ENCODE measurements around the gene LRRFIP1. TPM values are rescaled to one million over a fixed set of nuclear protein-coding genes. Genes with fewer than 3 reads are reported as not detected.

LRRFIP1 gene
- polyA plus RNA-seq, 1 donor from 2014 or later = 96.3 TPM

DNA sequence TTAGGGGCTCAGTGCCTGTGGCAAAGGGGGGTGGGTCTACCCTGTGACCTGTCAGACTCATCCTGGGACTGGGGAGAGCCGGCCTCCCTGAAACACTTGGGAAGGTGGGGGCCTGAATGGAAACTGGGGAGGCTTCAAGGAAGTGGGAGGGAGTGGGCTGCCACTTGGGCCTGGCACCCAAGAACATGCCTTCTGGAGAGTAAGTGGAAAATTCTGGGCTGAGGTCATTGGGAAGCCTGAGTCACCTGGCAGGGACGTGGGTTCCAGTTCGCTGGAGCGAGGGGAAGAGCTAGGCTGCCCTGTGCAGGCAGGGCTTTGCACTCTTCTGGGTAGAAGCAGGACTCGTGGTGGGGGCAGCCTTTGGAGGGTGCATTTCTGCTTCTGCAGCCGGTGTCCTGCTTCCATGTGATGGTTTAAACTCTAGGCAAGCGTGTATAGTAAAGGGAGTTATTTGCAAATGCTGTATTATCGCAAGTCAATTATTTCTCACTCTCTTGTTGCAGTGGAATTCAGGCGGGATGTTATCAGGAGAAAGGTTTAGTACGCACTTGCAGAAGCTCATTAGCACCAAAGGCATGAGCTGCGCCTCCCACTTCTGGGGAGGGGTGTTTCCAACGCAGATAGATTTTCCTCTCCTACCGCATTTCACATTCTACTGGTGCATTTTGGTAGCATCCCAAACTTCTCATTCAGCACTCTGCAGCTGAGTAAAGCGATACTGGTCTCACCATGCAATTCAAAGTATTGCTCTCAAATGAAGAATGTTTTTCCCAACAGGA is 3.8 kb downstream of the LRRFIP1 start:
- Histone ChIP-seq H3K9me2 (ENCODE audit: insufficient read depth, low read length) (no peaks in the 10 kb centered on the region), H3K27ac (ENCODE audit: low read length) (no peak overlapping the region), H3K9me3 (ENCODE audit: low read length) (peaks cover 5% of the 10 kb centered on the region), H3K4me3 (ENCODE audit: low read length) (no peak overlapping the region), H3F3A (ENCODE audit: insufficient read depth, low read length, poor library complexity, severe bottlenecking) (no peaks in the 10 kb centered on the region), H3K36me3 (ENCODE audit: insufficient read depth, low read length) (peaks cover 8% of the 10 kb centered on the region), H3K79me2 (replicated peaks; ENCODE audit: insufficient read depth, low read length) (peaks cover 50% of the 10 kb centered on the region), H3K9ac (ENCODE audit: low read length) (no peak overlapping the region), H3K4me2 (ENCODE audit: low read length) (no peak overlapping the region), H4K20me1 (ENCODE audit: insufficient read depth) (no peaks in the 10 kb centered on the region), H2AFZ (ENCODE audit: low read depth, low read length) (no peak overlapping the region), H3K27me3 (ENCODE audit: insufficient read depth, low read depth, low read length) (peaks cover 4% of the 10 kb centered on the region)
- no peak for TF ChIP-seq TAF1 (IDR thresholded peaks at IDR 0.05; ENCODE audit: low read depth)
- no peak for TF ChIP-seq SMC3 (conservative IDR thresholded peaks at IDR 0.05; ENCODE audit: poor library complexity)
- TF ChIP-seq EZH2 (IDR thresholded peaks at IDR 0.05; ENCODE audit: borderline replicate concordance, insufficient read depth, low read length, poor library complexity, severe bottlenecking) = no peak
- TF ChIP-seq POLR2AphosphoS5 (IDR thresholded peaks at IDR 0.05) = no peak
- no peak for TF ChIP-seq MXI1 (conservative IDR thresholded peaks at IDR 0.05; ENCODE audit: poor library complexity, severe bottlenecking)
- no peak for TF ChIP-seq REST (IDR thresholded peaks at IDR 0.05; ENCODE audit: borderline replicate concordance)
- no peak for TF ChIP-seq RAD21 (conservative IDR thresholded peaks at IDR 0.05)

- no peak overlapping the region for H2AFZ ChIP-seq (ENCODE audit: low read depth, low read length)
- H3K9me3 ChIP-seq (ENCODE audit: low read length) = peaks cover 9% of the 10 kb centered on the region
- H3K4me2 ChIP-seq (ENCODE audit: low read length) = no peak overlapping the region
- no peaks in the 10 kb centered on the region for H4K20me1 ChIP-seq (ENCODE audit: insufficient read depth)
- H3K79me2 ChIP-seq (replicated peaks; ENCODE audit: insufficient read depth, low read length) = peaks cover 50% of the 10 kb centered on the region
- no peaks in the 10 kb centered on the region for H3K9me2 ChIP-seq (ENCODE audit: insufficient read depth, low read length)
- no peak overlapping the region for H3K27ac ChIP-seq (ENCODE audit: low read length)
- H3K4me3 ChIP-seq (ENCODE audit: low read length) = no peak overlapping the region
- TF ChIP-seq POLR2AphosphoS5 (IDR thresholded peaks at IDR 0.05) (no peak), MXI1 (conservative IDR thresholded peaks at IDR 0.05; ENCODE audit: poor library complexity, severe bottlenecking) (no peak), REST (IDR thresholded peaks at IDR 0.05; ENCODE audit: borderline replicate concordance) (no peak), TAF1 (IDR thresholded peaks at IDR 0.05; ENCODE audit: low read depth) (no peak), EP300 (conservative IDR thresholded peaks at IDR 0.05; ENCODE audit: poor library complexity, severe bottlenecking) (no peak), SMC3 (conservative IDR thresholded peaks at IDR 0.05; ENCODE audit: poor library complexity) (no peak), CTCF (IDR thresholded peaks at IDR 0.05; ENCODE audit: poor library complexity, severe bottlenecking) (no peak), EZH2 (IDR thresholded peaks at IDR 0.05; ENCODE audit: borderline replicate concordance, insufficient read depth, low read length, poor library complexity, severe bottlenecking) (no peak), RAD21 (conservative IDR thresholded peaks at IDR 0.05) (no peak)
- H3K27me3 ChIP-seq (ENCODE audit: insufficient read depth, low read depth, low read length) = no peaks in the 10 kb centered on the region
- no peak overlapping the region for H3K9ac ChIP-seq (ENCODE audit: low read length)
- peaks cover 8% of the 10 kb centered on the region for H3K36me3 ChIP-seq (ENCODE audit: insufficient read depth, low read length)
- no peaks in the 10 kb centered on the region for H3F3A ChIP-seq (ENCODE audit: insufficient read depth, low read length, poor library complexity, severe bottlenecking)
Measured at GRCh38 chr2:237631801-237632585, 4.6 kb downstream of the LRRFIP1 start.
